PC-3 (cell line): ENCODE measurements around the gene HCN3. TPM values are rescaled to one million over a fixed set of nuclear protein-coding genes. Genes with fewer than 3 reads are reported as not detected.

Experiments used
- ATAC-seq: fragments of 200-7000 bp; cut with Tn5 transposase; 2 replicates; pipeline ENCODE4 v1.9.1; 2020; ENCODE audit warnings: mild to moderate bottlenecking, moderate library complexity
- BruUV-seq: library from RNA; stranded (reverse); fragments of 400-500 nt; replicated peaks from 2 replicates; lab custom pipeline; 2021; lab: Mats Ljungman, UMichigan
- CTCF ChIA-PET: fragments of 300-600 bp; sonication (Branson Sonifier 250); formaldehyde crosslinking; loops from one replicate; lab custom pipeline; 2022; ENCODE audit warnings: antibody characterized with exemption; lab: Charles Lee
- POLR2A ChIA-PET: fragments of 300-600 bp; sonication (Branson Sonifier 250); formaldehyde crosslinking; loops from one replicate; lab custom pipeline; 2022; ENCODE audit warnings: antibody characterized with exemption; ENCODE audit not compliant: unreplicated experiment; lab: Charles Lee
- DNase-seq: peaks from one replicate; pipeline ENCODE4 v3.0.0-alpha.2; 2015
- H2AFZ ChIP-seq: fragments of 300-600 bp; sonication (generic); 2 replicates; pipeline ENCODE4 v1.6.0; 2016; ENCODE audit warnings: antibody characterized with exemption, low read length
- H3F3A ChIP-seq: fragments of 300-600 bp; sonication (generic); one replicate; pipeline ENCODE4 v1.6.0; 2017; ENCODE audit warnings: antibody characterized with exemption, low read length, control low read depth, mild to moderate bottlenecking; ENCODE audit not compliant: unreplicated experiment
- H3K27ac ChIP-seq: fragments of 300-600 bp; sonication (generic); 2 replicates; pipeline ENCODE4 v1.5.1; 2016; ENCODE audit warnings: mild to moderate bottlenecking, low read length
- H3K27me3 ChIP-seq: fragments of 300-600 bp; sonication (generic); 2 replicates; pipeline ENCODE4 v1.6.1; 2016; ENCODE audit warnings: low read length, mixed read lengths
- H3K36me3 ChIP-seq: fragments of 300-600 bp; sonication (generic); 2 replicates; pipeline ENCODE4 v1.6.1; 2016; ENCODE audit warnings: low read depth, mixed run types, low read length, mixed read lengths
- H3K4me1 ChIP-seq: fragments of 300-600 bp; sonication (generic); 2 replicates; pipeline ENCODE4 v1.5.1; 2016; ENCODE audit warnings: low read length; ENCODE audit not compliant: insufficient read depth
- H3K4me2 ChIP-seq: fragments of 300-600 bp; sonication (generic); 2 replicates; pipeline ENCODE4 v1.6.0; 2016; ENCODE audit warnings: low read length
- H3K4me3 ChIP-seq: fragments of 300-600 bp; sonication (generic); 2 replicates; pipeline ENCODE4 v1.5.1; 2016; ENCODE audit warnings: mild to moderate bottlenecking, low read length, mixed read lengths
- H3K79me2 ChIP-seq: fragments of 300-600 bp; sonication (generic); 2 replicates; pipeline ENCODE4 v1.6.1; 2017; ENCODE audit warnings: low read length, mixed read lengths
- H3K9ac ChIP-seq: fragments of 300-600 bp; sonication (generic); 2 replicates; pipeline ENCODE4 v1.6.0; 2016; ENCODE audit warnings: mild to moderate bottlenecking, low read length
- H3K9me2 ChIP-seq: fragments of 300-600 bp; sonication (generic); replicated peaks from 2 replicates; pipeline ENCODE4 v1.6.1; 2016; ENCODE audit warnings: mixed run types, low read length, mixed read lengths
- H3K9me3 ChIP-seq: fragments of 300-600 bp; sonication (generic); 2 replicates; pipeline ENCODE4 v1.6.1; 2016; ENCODE audit warnings: low read length, mixed read lengths
- H4K20me1 ChIP-seq: fragments of 300-600 bp; sonication (generic); 2 replicates; pipeline ENCODE4 v1.6.1; 2016; ENCODE audit warnings: low read length, mixed read lengths
- CTCF ChIP-seq: fragments of 300-600 bp; sonication (generic); conservative IDR thresholded peaks from 2 replicates; pipeline ENCODE4 v1.5.1; 2017; ENCODE audit warnings: antibody characterized with exemption, low read depth, mild to moderate bottlenecking, low read length
- EZH2 ChIP-seq: fragments of 300-600 bp; sonication (generic); IDR thresholded peaks from one replicate; pipeline ENCODE4 v1.6.1; 2017; ENCODE audit warnings: antibody characterized with exemption, mild to moderate bottlenecking, low read length; ENCODE audit not compliant: unreplicated experiment
- EZH2phosphoT487 ChIP-seq: fragments of 300-600 bp; sonication (generic); IDR thresholded peaks from 2 replicates; pipeline ENCODE4 v1.6.1; 2018; ENCODE audit warnings: mild to moderate bottlenecking, antibody characterized with exemption, low read length, borderline replicate concordance
- intact Hi-C: fragments of 100-400 bp; cut with micrococcal nuclease; formaldehyde crosslinking; loops from 2 replicates; pipeline ENCODE4 v1.9.0; 2023
- total RNA-seq: library from RNA; depleted of rRNA; stranded (reverse); fragments of >200 nt; gene quantifications from 2 replicates; pipeline ENCODE4 v1.2.3, GENCODE V29; 2014

HCN3 gene
- total RNA-seq, 1 experiment from 2014 or later: 1.9 TPM

GRCh38 chr1:155321639-155322503 lies 44.6 kb downstream of the HCN3 start:
- no peak overlapping the region for H3K27ac ChIP-seq
- peaks cover 12% of the 10 kb centered on the region for H3K36me3 ChIP-seq
- no peaks in the 10 kb centered on the region for H3K9me2 ChIP-seq
- ChIA-PET POLR2A (interaction anchor here (0.6 to 0.9 kb wide), 4 partner anchors 60 to 405 kb away, joined by 3 to 7 read pairs (median 4); partner anchors contain the start of gene SCAMP3), CTCF (interaction anchor here (0.6 to 0.7 kb wide), 4 partner anchors 44 to 183 kb away, joined by 3 to 4 read pairs (median 3); partner anchors contain the start of gene CLK2)
- peak overlapping the region; percentile 80 for H3K4me3 ChIP-seq
- H3K79me2 ChIP-seq: peaks cover 25% of the 10 kb centered on the region
- peaks cover 21% of the 10 kb centered on the region for H3K4me1 ChIP-seq
- H3K9me3 ChIP-seq: no peaks in the 10 kb centered on the region
- peak overlapping the region; percentile 84; the same call in 1 of the 2 replicates for H3K9ac ChIP-seq
- intact Hi-C loops: no loop called here
- DNase-seq (no peak), ATAC-seq (no peak)
- H3F3A ChIP-seq: no peaks in the 10 kb centered on the region
- H4K20me1 ChIP-seq: no peaks in the 10 kb centered on the region
- H2AFZ ChIP-seq: no peak overlapping the region
- no peak for TF ChIP-seq CTCF
- no peak for TF ChIP-seq EZH2phosphoT487
- TF ChIP-seq EZH2: no peak
- no peaks in the 10 kb centered on the region for H3K27me3 ChIP-seq
- TSS peak; percentile 25 for BruUV-seq
- H3K4me2 ChIP-seq: peak overlapping the region; percentile 93

- Histone ChIP-seq H3K27me3 (no peaks in the 10 kb centered on the region), H3F3A (no peaks in the 10 kb centered on the region), H3K4me1 (peaks cover 21% of the 10 kb centered on the region), H3K9me2 (no peaks in the 10 kb centered on the region), H3K4me2 (peak overlapping the region; percentile 93), H3K9ac (peak overlapping the region; percentile 84; the same call in 1 of the 2 replicates), H3K27ac (no peak overlapping the region), H2AFZ (peak overlapping the region; percentile 92; the same call in 1 of the 2 replicates), H3K4me3 (peak overlapping the region; percentile 80), H3K9me3 (no peaks in the 10 kb centered on the region), H4K20me1 (no peaks in the 10 kb centered on the region), H3K79me2 (peaks cover 29% of the 10 kb centered on the region), H3K36me3 (peaks cover 18% of the 10 kb centered on the region)
- ChIA-PET CTCF (interaction anchor here (0.6 to 1.7 kb wide), 4 partner anchors 44 to 76 kb away, joined by 3 to 14 read pairs (median 3); partner anchors contain the start of gene CLK2), POLR2A (interaction anchor here (0.6 to 0.9 kb wide), 2 partner anchors 61 to 129 kb away, joined by 3 read pairs; partner anchors contain the start of gene SCAMP3)
- BruUV-seq: no TSS peak
- no peak for TF ChIP-seq CTCF
- no peak for TF ChIP-seq EZH2
- no peak for TF ChIP-seq EZH2phosphoT487
- peak; percentile 30 for DNase-seq
- ATAC-seq: no peak
- intact Hi-C loops: no loop called here
These were observed 45.3 kb downstream of the HCN3 start for GRCh38 chr1:155322571-155322952.
